SU-DHL-6 (cell line): ENCODE measurements around the gene ZFYVE19.

Experiments
- H2AFZ ChIP-seq: fragments of 200-600 bp; sonication (generic); 2 replicates; pipeline ENCODE4 v1.6.1; 2014; ENCODE audit warnings: low read depth, mild to moderate bottlenecking, moderate library complexity, mixed read lengths, antibody characterized with exemption, low read length; ENCODE audit not compliant: severe bottlenecking
- H3F3A ChIP-seq: fragments of 200-600 bp; shearing (Covaris generic); 2 replicates; pipeline ENCODE4 v1.6.0; 2016; ENCODE audit warnings: antibody characterized with exemption, mild to moderate bottlenecking; ENCODE audit not compliant: insufficient read depth
- H3K27ac ChIP-seq: fragments of 200-600 bp; sonication (generic); 2 replicates; pipeline ENCODE4 v1.5.1; 2016; ENCODE audit warnings: low read depth, mild to moderate bottlenecking, low read length, moderate library complexity, mixed read lengths
- H3K27me3 ChIP-seq: fragments of 200-600 bp; sonication (generic), shearing (Covaris generic); 2 replicates; pipeline ENCODE4 v1.6.0; 2014; ENCODE audit warnings: mild to moderate bottlenecking, low read length
- H3K36me3 ChIP-seq: fragments of 200-600 bp; sonication (generic); 2 replicates; pipeline ENCODE4 v1.6.1; 2014; ENCODE audit warnings: mild to moderate bottlenecking, low read length, mixed read lengths
- H3K4me2 ChIP-seq: fragments of 300-600, 200-600 bp; shearing (Covaris generic), sonication (generic); 2 replicates; pipeline ENCODE4 v1.6.0; 2014; ENCODE audit warnings: low read length, low read depth, mild to moderate bottlenecking; ENCODE audit not compliant: poor library complexity, severe bottlenecking
- H3K4me3 ChIP-seq: fragments of 200-600 bp; sonication (generic); 2 replicates; pipeline ENCODE4 v1.5.1; 2014; ENCODE audit warnings: antibody characterized with exemption, low read length, mild to moderate bottlenecking, mixed read lengths; ENCODE audit not compliant: insufficient read depth, poor library complexity, severe bottlenecking
- H3K79me2 ChIP-seq: fragments of 200-600 bp; sonication (generic); 2 replicates; pipeline ENCODE4 v1.6.1; 2014; ENCODE audit warnings: mild to moderate bottlenecking, low read length, moderate library complexity; ENCODE audit not compliant: insufficient read depth
- H3K9ac ChIP-seq: fragments of 200-600 bp; sonication (generic); 2 replicates; pipeline ENCODE4 v1.7.0; 2014; ENCODE audit warnings: mild to moderate bottlenecking, low read length
- H3K9me2 ChIP-seq: fragments of 200-600 bp; sonication (generic); replicated peaks from 2 replicates; pipeline ENCODE4 v1.6.1; 2014; ENCODE audit warnings: low read length; ENCODE audit not compliant: insufficient read depth
- H3K9me3 ChIP-seq: fragments of 200-600 bp; sonication (generic); 2 replicates; pipeline ENCODE4 v1.6.1; 2014; ENCODE audit warnings: low read length, mixed read lengths; ENCODE audit not compliant: insufficient read depth
- H4K20me1 ChIP-seq: fragments of 200-600 bp; sonication (generic); 2 replicates; pipeline ENCODE4 v1.6.1; 2014; ENCODE audit warnings: low read depth, mild to moderate bottlenecking, antibody characterized with exemption, low read length, moderate library complexity, mixed read lengths
- CTCF ChIP-seq: fragments of 200-600 bp; sonication (generic); IDR thresholded peaks from one replicate; pipeline ENCODE4 v1.5.1; 2017; ENCODE audit warnings: antibody characterized with exemption, mild to moderate bottlenecking, low read length, moderate library complexity; ENCODE audit not compliant: insufficient read depth, poor library complexity, severe bottlenecking
- EZH2phosphoT487 ChIP-seq: fragments of 200-600 bp; sonication (generic), shearing (Covaris generic); conservative IDR thresholded peaks from 2 replicates; pipeline ENCODE4 v1.6.1; 2018; ENCODE audit warnings: mild to moderate bottlenecking, antibody characterized with exemption, low read length, moderate library complexity, mixed read lengths

Gene ZFYVE19

GRCh38 chr15:40826423-40827075 is 19.7 kb downstream of the ZFYVE19 start:
- H2AFZ ChIP-seq, result no peak overlapping the region
- no peaks in the 10 kb centered on the region for H3K27me3 ChIP-seq
- H3K4me2 ChIP-seq, result no peak overlapping the region
- no peaks in the 10 kb centered on the region for H3K9me3 ChIP-seq
- H3K4me3 ChIP-seq, result no peak overlapping the region
- no peak overlapping the region for H3K9ac ChIP-seq
- H3K79me2 ChIP-seq, result no peaks in the 10 kb centered on the region
- no peaks in the 10 kb centered on the region for H4K20me1 ChIP-seq
- no peaks in the 10 kb centered on the region for H3K9me2 ChIP-seq
- H3K27ac ChIP-seq, result no peak overlapping the region
- H3K36me3 ChIP-seq, result no peaks in the 10 kb centered on the region
- H3F3A ChIP-seq, result no peaks in the 10 kb centered on the region
- TF ChIP-seq EZH2phosphoT487 (no peak), CTCF (no peak)

DNA sequence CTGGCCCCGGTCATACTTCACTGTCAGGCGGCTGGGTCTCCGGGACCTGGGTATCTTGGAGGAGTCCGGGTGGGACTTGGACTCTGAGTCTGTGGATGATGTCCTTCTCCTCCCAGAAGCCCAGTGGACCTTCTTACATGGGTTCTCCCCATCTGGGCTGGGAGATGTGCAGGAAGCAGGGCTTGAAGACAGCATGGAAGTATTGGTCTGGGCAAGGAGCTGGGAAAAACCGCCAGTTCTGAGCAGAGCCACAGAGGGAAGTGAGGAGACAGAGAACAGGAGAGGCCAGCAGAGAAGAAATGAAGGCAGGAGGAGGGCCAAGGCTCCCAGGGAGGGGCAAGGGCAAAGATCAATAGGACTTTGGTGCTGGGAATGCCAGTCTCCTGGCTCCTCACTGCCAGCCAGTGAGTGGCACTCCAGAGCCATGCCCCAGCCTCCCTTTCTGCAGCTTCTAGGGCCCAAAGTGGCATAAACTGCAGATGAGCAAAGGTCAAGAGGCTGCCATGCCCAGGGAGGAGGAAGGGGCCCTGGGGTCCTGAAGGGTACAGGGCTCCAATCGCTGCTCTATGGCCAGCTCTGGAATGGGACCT is 21.7 kb downstream of the ZFYVE19 start, which contains the start of gene PPP1R14D:
TSS of gene PPP1R14D (minus strand) at position 262 of the 590 bp plus-strand sequence. CDS start at position 195, 67 bp downstream.
- no peak within 1 kb of the TSS for H2AFZ ChIP-seq
- H3K4me2 ChIP-seq, result no peak within 1 kb of the TSS
- H3K9me3 ChIP-seq, result no peaks in the 10 kb centered on the region
- TF ChIP-seq EZH2phosphoT487 (no peak), CTCF (no peak)
- H3K36me3 ChIP-seq, result no peaks in the 10 kb centered on the region
- H3K4me3 ChIP-seq, result no peak within 1 kb of the TSS
- no peaks in the 10 kb centered on the region for H3K27me3 ChIP-seq
- no peak within 1 kb of the TSS for H3K9ac ChIP-seq
- H4K20me1 ChIP-seq, result no peaks in the 10 kb centered on the region
- H3K9me2 ChIP-seq, result no peaks in the 10 kb centered on the region
- H3K27ac ChIP-seq, result no peak within 1 kb of the TSS
- no peaks in the 10 kb centered on the region for H3F3A ChIP-seq
- no peaks in the 10 kb centered on the region for H3K79me2 ChIP-seq

- Histone ChIP-seq H3K36me3 (no peaks in the 10 kb centered on the region), H3K4me2 (no peak overlapping the region), H3K9ac (no peak overlapping the region), H3K27ac (no peak overlapping the region), H3K9me3 (no peaks in the 10 kb centered on the region), H2AFZ (no peak overlapping the region), H3K27me3 (no peaks in the 10 kb centered on the region), H3K79me2 (no peaks in the 10 kb centered on the region), H3F3A (no peaks in the 10 kb centered on the region), H4K20me1 (no peaks in the 10 kb centered on the region), H3K4me3 (no peak overlapping the region), H3K9me2 (no peaks in the 10 kb centered on the region)
- no peak for TF ChIP-seq EZH2phosphoT487
- TF ChIP-seq CTCF, result no peak
These were observed 22.2 kb downstream of the ZFYVE19 start for GRCh38 chr15:40829115-40829514.
